K562 (cell line): Measurements from ENCODE around the gene CARMIL1. TPM values are rescaled to one million over a fixed set of nuclear protein-coding genes. Genes with fewer than 3 reads are reported as not detected.
A peak's percentile ranks its signal among the peaks of the same experiment; 100 is the strongest.

Experiments
- ATAC-seq: fragments of 200-7000 bp; cut with Tn5 transposase; 3 replicates; pipeline ENCODE4 v1.9.1; 2020; ENCODE audit warnings: moderate library complexity
- BruUV-seq: library from RNA; stranded (reverse); fragments of 400-500 nt; replicated peaks from 2 replicates; lab custom pipeline; 2021; lab: Mats Ljungman, UMichigan
- CTCF ChIA-PET: fragments of 300-600 bp; formaldehyde crosslinking; extraction: SDS; loops from one replicate; lab custom pipeline; 2021; ENCODE audit warnings: low intra/inter-chr PET ratio; lab: Yijun Ruan, JAX
- POLR2A ChIA-PET: fragments of 300-600, 350-650 bp; sonication (Branson Sonifier 250); formaldehyde crosslinking; extraction: SDS; loops from one replicate; lab custom pipeline; 2021; ENCODE audit warnings: antibody characterized with exemption, inconsistent platforms; lab: Yijun Ruan, JAX
- DNase-seq, 4 experiments: peaks; one replicate each; pipeline versions ENCODE4 v3.0.0 to v3.0.0-alpha.2; 2011 to 2018; ENCODE audit warnings: low spot score in 3 of 4, mixed read lengths in 3 of 4; ENCODE audit errors: extremely low read depth in 1 of 4
- FAIRE-seq: peaks from 2 replicates; lab custom pipeline; 2011; peaks lifted over from hg19 to GRCh38; lab: Jason Lieb, UNC
- H2AFZ ChIP-seq: 2 replicates; pipeline ENCODE4 v1.6.0; 2011; ENCODE audit warnings: low read depth, low read length, control low read depth, inconsistent platforms
- H3K27ac ChIP-seq: fragments of 200-600 bp; 3 replicates; pipeline ENCODE4 v1.8.0; 2011; ENCODE audit warnings: low read depth, mild to moderate bottlenecking, control low read depth, inconsistent platforms, low read length, moderate library complexity, mixed read lengths; ENCODE audit errors: extremely low read depth
- H3K27me3 ChIP-seq, 2 experiments: fragments of 300-600 bp in 1 of 2; 2 replicates in 1 of 2; 3 replicates in 1 of 2; pipeline versions ENCODE4 v1.6.0 to v1.8.0; 2011; ENCODE audit warnings: inconsistent platforms in 2 of 2, low read length in 2 of 2, mild to moderate bottlenecking in 1 of 2, mixed read lengths in 1 of 2, moderate library complexity in 1 of 2; ENCODE audit not compliant: control insufficient read depth in 2 of 2, insufficient read depth in 2 of 2
- H3K36me3 ChIP-seq: fragments of 300-600 bp; 3 replicates; pipeline ENCODE4 v1.8.0; 2011; ENCODE audit warnings: mild to moderate bottlenecking, low read length, inconsistent platforms; ENCODE audit not compliant: control insufficient read depth, insufficient read depth
- H3K4me1 ChIP-seq, 2 experiments: fragments of 200-600 bp in 1 of 2; replicated peaks in 1 of 2; 2 replicates in 1 of 2; 3 replicates in 1 of 2; pipeline versions ENCODE4 v1.5.1 to v1.8.0; 2011; ENCODE audit warnings: inconsistent platforms in 2 of 2, low read length in 2 of 2, mild to moderate bottlenecking in 1 of 2, mixed read lengths in 1 of 2, moderate library complexity in 1 of 2; ENCODE audit not compliant: control insufficient read depth in 2 of 2, insufficient read depth in 2 of 2
- H3K4me2 ChIP-seq: 2 replicates; pipeline ENCODE4 v1.6.1; 2011; ENCODE audit warnings: low read length, control low read depth, inconsistent platforms, mixed read lengths; ENCODE audit not compliant: insufficient read depth
- H3K4me3 ChIP-seq: fragments of 200-600 bp; sonication (generic), shearing (Covaris generic); 2 replicates; pipeline ENCODE4 v1.5.1; 2016; ENCODE audit warnings: control low read depth, inconsistent platforms
- H3K79me2 ChIP-seq: fragments of 200-600 bp; 3 replicates; pipeline ENCODE4 v1.8.0; 2011; ENCODE audit warnings: low read length, inconsistent platforms; ENCODE audit not compliant: control insufficient read depth, insufficient read depth
- H3K9ac ChIP-seq, 2 experiments: 2 replicates each; pipeline versions ENCODE4 v1.6.0 to v1.6.1; 2011; ENCODE audit warnings: low read depth in 2 of 2, low read length in 2 of 2, control low read depth in 1 of 2, inconsistent platforms in 1 of 2, mild to moderate bottlenecking in 1 of 2, mixed read lengths in 1 of 2; ENCODE audit not compliant: insufficient read depth in 1 of 2
- H3K9me1 ChIP-seq: one replicate; pipeline ENCODE4 v1.6.0; 2011; ENCODE audit warnings: inconsistent platforms, mild to moderate bottlenecking, low read length, moderate library complexity; ENCODE audit not compliant: control insufficient read depth, insufficient read depth
- H3K9me3 ChIP-seq: replicated peaks from 2 replicates; pipeline ENCODE4 v1.5.1; 2011; ENCODE audit warnings: low read depth, low read length, inconsistent platforms; ENCODE audit not compliant: control insufficient read depth, insufficient read depth
- H4K20me1 ChIP-seq: replicated peaks from 2 replicates; pipeline ENCODE4 v1.6.1; 2011; ENCODE audit warnings: low read length, inconsistent platforms, mixed read lengths; ENCODE audit not compliant: control insufficient read depth, insufficient read depth
- BRD9 ChIP-seq: fragments of 450-650 bp; IDR thresholded peaks from 2 replicates; pipeline ENCODE4 v1.6.1; 2018; ENCODE audit warnings: low read depth; ENCODE audit not compliant: partially characterized antibody
- CBFA2T2 ChIP-seq: fragments of 450-650 bp; conservative IDR thresholded peaks from 2 replicates; pipeline ENCODE4 v1.6.1; 2017; ENCODE audit warnings: mild to moderate bottlenecking
- CEBPB ChIP-seq: fragments of 450-650 bp; IDR thresholded peaks from 2 replicates; pipeline ENCODE4 v1.6.1; 2016; ENCODE audit warnings: missing genetic modification characterization, missing compliant biosample characterization
- CREB1 ChIP-seq, 2 experiments: sonication (generic) in 1 of 2; formaldehyde crosslinking in 1 of 2; IDR thresholded peaks; 2 replicates each; pipeline versions ENCODE4 v1.6.1 to v1.8.0; 2012 to 2022; ENCODE audit warnings: inconsistent platforms in 1 of 2, mild to moderate bottlenecking in 1 of 2, missing genetic modification reagents in 1 of 2, moderate library complexity in 1 of 2
- DNMT1 ChIP-seq: fragments of 450-650 bp; IDR thresholded peaks from 2 replicates; pipeline ENCODE4 v1.6.1; 2016; ENCODE audit warnings: antibody characterized with exemption, mild to moderate bottlenecking
- HDAC2 ChIP-seq: fragments of 450-650 bp; IDR thresholded peaks from 2 replicates; pipeline ENCODE4 v1.6.1; 2016; ENCODE audit warnings: mild to moderate bottlenecking
- HDGF ChIP-seq: fragments of 450-650 bp; IDR thresholded peaks from 2 replicates; pipeline ENCODE4 v1.6.1; 2016
- IRF2 ChIP-seq: sonication (generic); formaldehyde crosslinking; IDR thresholded peaks from 2 replicates; pipeline ENCODE4 v1.8.1; 2022; ENCODE audit warnings: mild to moderate bottlenecking, missing genetic modification reagents
- JUND ChIP-seq, 2 experiments: IDR thresholded peaks; 2 replicates in 1 of 2; 3 replicates in 1 of 2; pipeline ENCODE4 v1.6.1; 2011; ENCODE audit warnings: borderline replicate concordance in 2 of 2, low read depth in 2 of 2, low read length in 2 of 2, improper control_type of control experiment in 1 of 2, missing biosample characterization in 1 of 2, missing genetic modification characterization in 1 of 2, missing genetic modification reagents in 1 of 2
- KHSRP ChIP-seq: fragments of 450-650 bp; IDR thresholded peaks from 2 replicates; pipeline ENCODE4 v1.6.1; 2017
- LCOR ChIP-seq: sonication (generic); formaldehyde crosslinking; IDR thresholded peaks from 2 replicates; pipeline ENCODE4 v1.8.0; 2022; ENCODE audit warnings: mild to moderate bottlenecking, missing genetic modification reagents
- MTA1 ChIP-seq: fragments of 450-650 bp; IDR thresholded peaks from 2 replicates; pipeline ENCODE4 v1.6.1; 2017; ENCODE audit warnings: borderline replicate concordance
- NCOA1 ChIP-seq: fragments of 450-650 bp; IDR thresholded peaks from 2 replicates; pipeline ENCODE4 v1.6.1; 2016; ENCODE audit warnings: low read depth
- NFE2 ChIP-seq: IDR thresholded peaks from 2 replicates; pipeline ENCODE4 v1.6.1; 2014; ENCODE audit warnings: antibody characterized with exemption, low read depth
- NR2C1 ChIP-seq, 2 experiments: fragments of 450-650 bp; IDR thresholded peaks; 2 replicates each; pipeline ENCODE4 v1.6.1; 2017; ENCODE audit warnings: mild to moderate bottlenecking in 2 of 2, antibody characterized with exemption in 1 of 2, inconsistent platforms in 1 of 2, missing compliant biosample characterization in 1 of 2, missing genetic modification characterization in 1 of 2
- PHB2 ChIP-seq: fragments of 450-650 bp; IDR thresholded peaks from 2 replicates; pipeline ENCODE4 v1.6.1; 2017; ENCODE audit warnings: low read depth
- RBM14 ChIP-seq: fragments of 200-400 bp; formaldehyde crosslinking; IDR thresholded peaks from 2 replicates; pipeline ENCODE4 v1.6.1; 2018; ENCODE audit warnings: low read depth, mild to moderate bottlenecking, low read length, moderate library complexity, borderline replicate concordance; ENCODE audit not compliant: insufficient read depth
- ZNF57 ChIP-seq: fragments of 450-650 bp; formaldehyde crosslinking; IDR thresholded peaks from 2 replicates; pipeline ENCODE4 v1.4.0; 2020; ENCODE audit warnings: mild to moderate bottlenecking, moderate library complexity
- WGBS: fragments of 100-300 bp; shearing (Covaris generic); methylation state at CpG from one replicate; pipeline ENCODE4 v1.1.6; 2016; ENCODE audit warnings: low coverage, mixed read lengths; ENCODE audit not compliant: insufficient coverage; ENCODE audit errors: missing lambda C conversion rate; 5-methylcytosine and 5-hydroxymethylcytosine counted together
- in situ Hi-C: fragments of 300-500 bp; cut with MboI; formaldehyde crosslinking; loops from 4 replicates; pipeline ENCODE4 v1.15.0; 2018; ENCODE audit warnings: inconsistent platforms, mixed read lengths
- intact Hi-C: fragments of 100-400 bp; cut with micrococcal nuclease; formaldehyde crosslinking; loops from 2 replicates; pipeline ENCODE4 v1.14.2; 2022
- polyA plus RNA-seq, 8 experiments: library from polyadenylated mRNA; depleted of rRNA in 4 of 8; stranded (reverse) in 5 of 8; unstranded in 3 of 8; fragments of >200 nt; fragmentation: Nextera tagmentation in 2 of 8; fragmentation: Illumina TruSeq in 1 of 8; extraction: Ambion mirVana in 2 of 8; extraction: Trizol in 1 of 8; gene quantifications; 2 replicates each; pipeline versions ENCODE4 v1.2.1 to v1.2.3, GENCODE V29; 2011 to 2014; ENCODE audit warnings: inconsistent platforms in 1 of 8, missing spikeins in 1 of 8
- total RNA-seq, 7 experiments: library from RNA; depleted of rRNA in 6 of 7; stranded (reverse); fragments of >200 nt in 6 of 7; fragmentation: Illumina TruSeq in 2 of 7; extraction: Trizol in 2 of 7; gene quantifications; 2 replicates each; pipeline versions ENCODE4 v1.2.1 to v1.2.3, GENCODE V29; 2011 to 2021; ENCODE audit warnings: low replicate concordance in 1 of 7
- TF ChIP-seq, protein P1 (sequence below): fragments of 450-650 bp; conservative IDR thresholded peaks from 2 replicates; pipeline ENCODE4 v1.6.1; 2016; ENCODE audit warnings: missing genetic modification characterization, low read depth, mild to moderate bottlenecking, missing compliant biosample characterization, moderate library complexity
- TF ChIP-seq, protein P2 (sequence below): fragments of 450-650 bp; formaldehyde crosslinking; IDR thresholded peaks from 2 replicates; pipeline ENCODE4 v1.4.0; 2022; ENCODE audit warnings: missing genetic modification characterization

CARMIL1 gene
- total and polyA plus RNA-seq, 9 of the 15 experiments (the other 6 are each of a cell fraction or from before 2014, with no cell fraction given): 0.04 to 0.32 (median 0.10) TPM; not detected in 1

DNA sequence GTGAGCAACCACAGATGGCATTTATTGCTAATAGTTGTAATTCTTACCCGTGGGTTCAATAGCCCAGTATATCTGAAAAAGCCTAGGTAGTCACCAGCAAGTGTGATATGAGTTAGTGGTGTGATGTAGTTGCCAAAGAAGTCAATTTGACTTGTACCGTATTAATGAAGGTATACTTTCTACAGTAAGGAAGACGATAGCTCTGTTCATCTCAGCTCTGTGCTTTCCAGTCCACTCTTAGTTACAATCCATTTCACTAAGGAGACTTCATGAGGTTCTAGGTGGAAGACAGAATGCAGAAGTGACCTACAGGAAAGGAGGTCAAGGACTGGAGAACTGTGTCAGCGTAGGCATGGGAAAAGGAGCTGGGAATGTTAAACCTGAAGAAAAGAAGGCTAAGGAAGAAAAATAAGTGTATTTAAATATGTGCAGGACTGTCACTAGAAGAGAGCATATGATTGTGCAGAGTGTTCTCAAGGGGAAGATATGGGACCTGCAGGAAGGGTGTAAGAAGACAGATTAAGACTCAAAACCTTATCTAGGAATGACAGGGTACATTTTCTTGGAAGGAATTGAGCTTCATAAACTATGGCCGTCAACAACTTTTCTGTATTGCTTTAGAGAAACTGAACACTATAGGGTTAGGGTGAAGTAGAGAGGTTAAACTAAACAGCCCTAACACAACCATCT is 255.9 kb downstream of the CARMIL1 start:
- no peaks in the 10 kb centered on the region; the same call in 1 of the 2 replicates for H4K20me1 ChIP-seq
- peak overlapping the region; percentile 50; the same call in 1 of the 2 replicates for H3K4me2 ChIP-seq
- no peak overlapping the region for H3K4me3 ChIP-seq
- intact Hi-C loops (no loop called here), in situ Hi-C loops (no loop called here)
- H3K27ac ChIP-seq: no peak overlapping the region; the same call in 2 of the 3 replicates
- ATAC-seq (peak; percentile 97), DNase-seq (peak in 3 of 4 experiments; percentile 10 to 74 (median 62)), FAIRE-seq (peak; percentile 87)
- no peaks in the 10 kb centered on the region for H3K36me3 ChIP-seq
- H2AFZ ChIP-seq: no peak overlapping the region
- peaks cover 0 to 16% of the 10 kb centered on the region in 2 experiments; a peak in 2 of 5 replicates for H3K4me1 ChIP-seq
- BruUV-seq: no TSS peak
- H3K27me3 ChIP-seq: peaks cover 0 to 11% of the 10 kb centered on the region in 2 experiments; a peak in 1 of 5 replicates
- no peaks in the 10 kb centered on the region for H3K9me3 ChIP-seq
- under 1% methylated on average over 5 of the region's 5 CpGs for WGBS
- ChIA-PET CTCF (no interaction called here), POLR2A (interaction anchor here (0.9 to 1.4 kb wide), 4 partner anchors 9 to 291 kb away, joined by 3 to 4 read pairs (median 3); no protein-coding TSS in a partner anchor)
- no peaks in the 10 kb centered on the region for H3K79me2 ChIP-seq
- H3K9ac ChIP-seq: no peak overlapping the region
- no peaks in the 10 kb centered on the region for H3K9me1 ChIP-seq
- TF ChIP-seq LCOR (CRISPR knock-in tag): no peak
- no peak for TF ChIP-seq RBM14
- peak; percentile 82 for TF ChIP-seq KHSRP
- TF ChIP-seq CREB1 (IDR thresholded peaks at IDR 0.05): peak; percentile 52; the same call in 1 of the 2 replicates
- no peak for TF ChIP-seq CREB1 (CRISPR knock-in tag; IDR thresholded peaks at IDR 0.05)
- TF ChIP-seq ZNF57: no peak
- TF ChIP-seq DNMT1: peak; percentile 87; the same call in 1 of the 2 replicates
- peak; percentile 67 for TF ChIP-seq MTA1
- peak; percentile 83; the same call in 1 of the 2 replicates for TF ChIP-seq NCOA1
- peak; percentile 57; the same call in 1 of the 2 replicates for TF ChIP-seq NFE2
- TF ChIP-seq IRF2: no peak
- TF ChIP-seq, protein P1, sequence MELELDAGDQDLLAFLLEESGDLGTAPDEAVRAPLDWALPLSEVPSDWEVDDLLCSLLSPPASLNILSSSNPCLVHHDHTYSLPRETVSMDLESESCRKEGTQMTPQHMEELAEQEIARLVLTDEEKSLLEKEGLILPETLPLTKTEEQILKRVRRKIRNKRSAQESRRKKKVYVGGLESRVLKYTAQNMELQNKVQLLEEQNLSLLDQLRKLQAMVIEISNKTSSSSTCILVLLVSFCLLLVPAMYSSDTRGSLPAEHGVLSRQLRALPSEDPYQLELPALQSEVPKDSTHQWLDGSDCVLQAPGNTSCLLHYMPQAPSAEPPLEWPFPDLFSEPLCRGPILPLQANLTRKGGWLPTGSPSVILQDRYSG (tag): no peak
- TF ChIP-seq, protein P2, sequence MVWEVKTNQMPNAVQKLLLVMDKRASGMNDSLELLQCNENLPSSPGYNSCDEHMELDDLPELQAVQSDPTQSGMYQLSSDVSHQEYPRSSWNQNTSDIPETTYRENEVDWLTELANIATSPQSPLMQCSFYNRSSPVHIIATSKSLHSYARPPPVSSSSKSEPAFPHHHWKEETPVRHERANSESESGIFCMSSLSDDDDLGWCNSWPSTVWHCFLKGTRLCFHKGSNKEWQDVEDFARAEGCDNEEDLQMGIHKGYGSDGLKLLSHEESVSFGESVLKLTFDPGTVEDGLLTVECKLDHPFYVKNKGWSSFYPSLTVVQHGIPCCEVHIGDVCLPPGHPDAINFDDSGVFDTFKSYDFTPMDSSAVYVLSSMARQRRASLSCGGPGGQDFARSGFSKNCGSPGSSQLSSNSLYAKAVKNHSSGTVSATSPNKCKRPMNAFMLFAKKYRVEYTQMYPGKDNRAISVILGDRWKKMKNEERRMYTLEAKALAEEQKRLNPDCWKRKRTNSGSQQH (CRISPR knock-in tag): 0 out of 2 replicates have a peak, but pooled peaks have one; percentile 13
- TF ChIP-seq HDGF: no peak
- no peak for TF ChIP-seq CEBPB
- TF ChIP-seq JUND (IDR thresholded peaks at IDR 0.05; ENCODE audit: borderline replicate concordance, low read depth, low read length): peak; percentile 67; the same call in 1 of the 2 replicates
- TF ChIP-seq JUND (tag; IDR thresholded peaks at IDR 0.05; ENCODE audit: borderline replicate concordance, low read depth, low read length): peak; percentile 67; the same call in 1 of the 3 replicates
- peak; percentile 59 for TF ChIP-seq BRD9
- peak; percentile 97 for TF ChIP-seq HDAC2
- peak; percentile 97 for TF ChIP-seq CBFA2T2
- peak; percentile 90 for TF ChIP-seq PHB2
- TF ChIP-seq NR2C1 (IDR thresholded peaks at IDR 0.05): no peak
- peak; percentile 58 for TF ChIP-seq NR2C1 (tag; IDR thresholded peaks at IDR 0.05)
